Activated CD4-positive, alpha-beta T cell treated with anti-CD3 and anti-CD28 coated beads, Interleukin-10, Interleukin-2, amounts not matched to agents 100 ng/mL and 50 ng/mL, durations not matched to agents 16 hours and 8 hours (primary cell): Measurements from ENCODE around the gene GALNTL6.
A peak's percentile ranks its signal among the peaks of the same experiment; 100 is the strongest.
"Not testable (repeated sequence)": the region's sequence is repeated elsewhere in the genome, so short reads cannot be mapped to it uniquely, and the experiment has no call there.

Source experiments
- DNase-seq: peaks from one replicate; pipeline ENCODE4 v3.0.0-alpha.2; 2020

GALNTL6 gene

GRCh38 chr4:172688534-172688933 lies 875.3 kb downstream of the GALNTL6 start:
- DNase-seq = no peak

- no peak for DNase-seq
These were observed 878.3 kb downstream of the GALNTL6 start for GRCh38 chr4:172691552-172691951.

GRCh38 chr4:172692701-172693100 lies 879.5 kb downstream of the GALNTL6 start:
- DNase-seq = peak; percentile 2

- no peak for DNase-seq
These were observed 885.1 kb downstream of the GALNTL6 start for GRCh38 chr4:172698256-172698655.

GRCh38 chr4:172705565-172705964 lies 892.4 kb downstream of the GALNTL6 start:
- DNase-seq = no peak

GRCh38 chr4:172706000-172706399 lies 892.8 kb downstream of the GALNTL6 start:
- DNase-seq = no peak

- no peak for DNase-seq
These were observed 894.4 kb downstream of the GALNTL6 start for GRCh38 chr4:172707622-172708021.

GRCh38 chr4:172708184-172708583 lies 895.0 kb downstream of the GALNTL6 start:
- DNase-seq = no peak

GRCh38 chr4:172709376-172709775 lies 896.2 kb downstream of the GALNTL6 start:
- no peak for DNase-seq

- no peak for DNase-seq
These were observed 903.1 kb downstream of the GALNTL6 start for GRCh38 chr4:172716291-172716690.

- no peak for DNase-seq
These were observed 908.5 kb downstream of the GALNTL6 start for GRCh38 chr4:172721659-172722058.

GRCh38 chr4:172725581-172725980 lies 912.4 kb downstream of the GALNTL6 start:
- DNase-seq = no peak

GRCh38 chr4:172726001-172726423 lies 912.8 kb downstream of the GALNTL6 start:
- no peak for DNase-seq

GRCh38 chr4:172727631-172728030 lies 914.4 kb downstream of the GALNTL6 start:
- DNase-seq = no peak

GRCh38 chr4:172733645-172734044 lies 920.4 kb downstream of the GALNTL6 start:
- not testable (repeated sequence) for DNase-seq

GRCh38 chr4:172734555-172734954 lies 921.4 kb downstream of the GALNTL6 start:
- DNase-seq = no peak

GRCh38 chr4:172736046-172736445 lies 922.8 kb downstream of the GALNTL6 start:
- no peak for DNase-seq

- peak; percentile 20 for DNase-seq
These were observed 927.2 kb downstream of the GALNTL6 start for GRCh38 chr4:172740434-172740833.

GRCh38 chr4:172750910-172751309 lies 937.7 kb downstream of the GALNTL6 start:
- DNase-seq = peak; percentile 45

- DNase-seq = no peak
These were observed 938.3 kb downstream of the GALNTL6 start for GRCh38 chr4:172751550-172751949.

- no peak for DNase-seq
These were observed 945.6 kb downstream of the GALNTL6 start for GRCh38 chr4:172758586-172759340.

GRCh38 chr4:172760512-172760911 lies 947.3 kb downstream of the GALNTL6 start:
- no peak for DNase-seq

GRCh38 chr4:172762895-172763294 lies 949.7 kb downstream of the GALNTL6 start:
- DNase-seq = no peak

- no peak for DNase-seq
These were observed 957.6 kb downstream of the GALNTL6 start for GRCh38 chr4:172770787-172771186.

- no peak for DNase-seq
These were observed 959.6 kb downstream of the GALNTL6 start for GRCh38 chr4:172772781-172773180.
